ENCODE data around the gene ZNF3. TPM values are rescaled to one million over a fixed set of nuclear protein-coding genes. Genes with fewer than 3 reads are reported as not detected.

The ZNF3 gene
- total RNA-seq (2014; rRNA removed; shearing (Covaris generic)) (40.8 and 48.9 TPM in 2 replicates), polyA plus RNA-seq (2016; fragmentation: Nextera tagmentation; extraction: Ambion mirVana) (22.6 and 23.4 TPM in 2 replicates)
- long read RNA-seq, transcript ZNF3-202 (6 exons, 2,799 nt), result major isoform, 8 of 19 reads
- long read RNA-seq, partial matches to known transcripts, result 0 of 19 reads
- long read RNA-seq, other reads (novel, unspliced or antisense), result 7 of 19 reads

GRCh38 chr7:100081535-100082102 is at the start of gene ZNF3:
Gene ZNF3 (minus strand): TSS chr7:100081723. CDS start chr7:100077357, 4,366 bp downstream.
- H2AFZ ChIP-seq, result no peak within 1 kb of the TSS
- Mint-ChIP-seq H3K4me3 (peak within 1 kb of the TSS; percentile 95), H3K4me1 (peaks cover 19% of the 10 kb centered on the region), H3K9me3 (peaks cover 14% of the 10 kb centered on the region), H3K27ac (peak within 1 kb of the TSS; percentile 98), H3K27me3 (ENCODE audit: insufficient read depth, low read depth, poor library complexity) (peaks cover 17% of the 10 kb centered on the region), H3K36me3 (ENCODE audit: low read depth) (peaks cover 44% of the 10 kb centered on the region)
- peaks cover 33% of the 10 kb centered on the region for H3K36me3 ChIP-seq (ENCODE audit: insufficient read depth)
- H3K4me1 ChIP-seq (ENCODE audit: insufficient read depth), result peaks cover 15% of the 10 kb centered on the region
- peak; percentile 90 for TF ChIP-seq CREB1 (CRISPR knock-in tag; IDR thresholded peaks at IDR 0.05; ENCODE audit: low read depth)
- TF ChIP-seq ETS1 (IDR thresholded peaks at IDR 0.05), result peak; percentile 90
- peak; percentile 80 to 96 for TF ChIP-seq CTCF (conservative IDR thresholded peaks at IDR 0.05; ENCODE audit: low read depth in 2 of 2)
- no peak for TF ChIP-seq NANOG (IDR thresholded peaks at IDR 0.05; ENCODE audit: borderline replicate concordance)
- no peak for TF ChIP-seq REST (IDR thresholded peaks at IDR 0.05; ENCODE audit: unreplicated experiment)
- peak; percentile 85 for TF ChIP-seq POLR2AphosphoS5 (IDR thresholded peaks at IDR 0.05; ENCODE audit: low read depth)
- no peaks in the 10 kb centered on the region for H3K9me2 ChIP-seq (ENCODE audit: insufficient read depth)
- peak within 1 kb of the TSS; percentile 94 for H3K4me3 ChIP-seq
- peaks cover 23% of the 10 kb centered on the region for H4K20me1 ChIP-seq (replicated peaks; ENCODE audit: insufficient read depth)
- H3K4me2 ChIP-seq, result peak within 1 kb of the TSS; percentile 89
- DNase-seq (ENCODE audit: low spot score) (peak; percentile 100), ATAC-seq (peak; percentile 81)
- peaks cover 47% of the 10 kb centered on the region for H3K79me2 ChIP-seq (replicated peaks; ENCODE audit: insufficient read depth)
- H3F3A ChIP-seq (replicated peaks; ENCODE audit: low read depth), result peaks cover 17% of the 10 kb centered on the region
- H3K27me3 ChIP-seq (ENCODE audit: insufficient read depth), result no peaks in the 10 kb centered on the region
- peak within 1 kb of the TSS; percentile 93 for H3K27ac ChIP-seq (ENCODE audit: low read depth)
